SH-SY5Y (cell line): ENCODE data around the gene OSBPL3.

Experiments used
- GATA2 ChIP-seq: IDR thresholded peaks from 2 replicates; pipeline ENCODE4 v1.6.1; 2011; ENCODE audit warnings: mild to moderate bottlenecking, low read depth, low read length
- GATA3 ChIP-seq: IDR thresholded peaks from 2 replicates; pipeline ENCODE4 v1.6.1; 2011; ENCODE audit warnings: low read depth, mild to moderate bottlenecking, low read length, moderate library complexity

Gene OSBPL3

GRCh38 chr7:24923172-24923865 is 56.7 kb downstream of the OSBPL3 start:
- TF ChIP-seq GATA2 (no peak), GATA3 (no peak)

GRCh38 chr7:24922099-24922773 is 57.7 kb downstream of the OSBPL3 start:
- no peak for TF ChIP-seq GATA3
- no peak for TF ChIP-seq GATA2

DNA sequence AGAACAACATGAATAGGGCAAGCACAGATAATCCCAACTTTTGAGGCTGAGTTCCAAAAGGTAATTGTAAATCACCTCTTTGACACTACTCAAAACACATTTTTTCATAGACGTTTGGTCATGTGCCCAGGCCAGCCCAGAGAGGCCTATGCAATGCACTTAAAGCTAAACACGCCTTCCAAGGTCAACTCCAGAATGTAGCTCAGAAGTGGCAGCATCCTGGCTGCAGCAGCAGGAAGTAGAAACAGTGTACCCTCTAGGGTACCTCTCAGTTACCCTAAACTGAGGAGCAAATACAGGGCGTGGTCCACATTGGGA is 58.7 kb downstream of the OSBPL3 start:
- TF ChIP-seq GATA3 = no peak
- TF ChIP-seq GATA2 = no peak

DNA sequence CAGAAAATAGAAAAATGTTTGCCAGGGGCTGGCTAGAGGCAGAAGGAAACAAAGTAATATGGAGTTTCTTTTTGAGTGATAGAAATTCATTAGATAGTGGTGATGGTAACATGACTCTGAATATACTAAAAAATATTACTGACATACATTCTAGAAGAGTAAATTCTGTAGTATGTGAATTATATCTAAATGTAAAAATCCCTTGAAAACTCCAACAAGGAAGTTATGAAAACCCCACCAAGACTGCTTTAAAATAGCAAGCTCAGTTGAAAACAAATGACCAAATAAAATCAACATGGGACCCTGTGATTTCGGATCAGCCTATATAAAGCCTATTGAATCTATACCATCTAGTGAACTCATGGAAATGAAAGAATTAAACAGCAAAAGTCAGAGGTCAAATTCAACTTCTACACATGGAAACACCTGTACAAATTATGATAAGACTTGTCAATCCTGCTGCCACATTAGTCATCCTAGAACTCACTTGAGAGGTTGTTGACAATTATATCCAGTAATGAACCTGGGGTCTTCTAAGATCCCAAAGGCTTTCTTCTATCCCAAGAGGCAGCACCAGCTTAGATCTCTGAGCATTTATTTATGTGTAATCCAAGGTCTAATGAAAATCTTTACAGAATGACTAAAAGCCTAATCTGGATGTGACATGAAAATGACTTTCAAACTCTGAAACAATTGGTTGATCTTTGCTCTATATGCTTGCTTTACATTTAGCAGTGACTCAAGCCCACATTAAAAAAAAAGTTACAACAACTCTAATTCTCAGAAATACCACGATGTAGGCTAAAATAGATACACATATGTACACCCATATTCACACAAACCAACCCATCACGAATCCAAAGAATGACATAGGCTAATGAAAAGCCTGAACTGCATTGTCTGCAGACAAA is 59.3 kb downstream of the OSBPL3 start:
- no peak for TF ChIP-seq GATA3
- TF ChIP-seq GATA2 = no peak

- no peak for TF ChIP-seq GATA2
- TF ChIP-seq GATA3 = no peak
Measured at GRCh38 chr7:24917510-24918239, 62.3 kb downstream of the OSBPL3 start.

DNA sequence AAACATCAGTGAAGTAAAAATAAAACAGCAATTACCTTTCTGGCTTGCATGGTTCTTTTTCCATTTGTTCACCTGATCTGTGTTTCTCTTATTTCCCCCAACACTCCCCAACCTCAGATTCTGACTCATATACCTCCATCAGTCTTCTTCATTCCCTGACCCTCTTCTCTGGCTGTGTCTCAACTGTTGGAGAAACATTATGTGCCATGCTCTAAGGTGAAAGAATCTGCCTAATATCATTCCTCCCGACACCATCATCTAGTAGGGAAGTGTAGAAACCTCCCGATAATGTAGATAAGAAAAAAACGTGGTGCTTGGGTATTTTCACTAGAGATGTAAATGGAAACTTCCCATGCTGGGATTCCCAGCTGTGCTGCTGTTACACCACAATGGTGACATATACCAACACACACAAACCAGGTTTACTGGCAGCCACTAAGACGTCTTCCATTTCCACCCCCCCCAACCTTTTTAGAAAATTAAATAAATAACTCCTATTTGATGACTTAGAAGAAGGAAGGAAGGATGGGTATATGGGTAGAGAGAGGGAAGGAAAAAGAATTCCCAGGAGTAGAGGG is 63.4 kb downstream of the OSBPL3 start:
- TF ChIP-seq GATA2 = no peak
- no peak for TF ChIP-seq GATA3

DNA sequence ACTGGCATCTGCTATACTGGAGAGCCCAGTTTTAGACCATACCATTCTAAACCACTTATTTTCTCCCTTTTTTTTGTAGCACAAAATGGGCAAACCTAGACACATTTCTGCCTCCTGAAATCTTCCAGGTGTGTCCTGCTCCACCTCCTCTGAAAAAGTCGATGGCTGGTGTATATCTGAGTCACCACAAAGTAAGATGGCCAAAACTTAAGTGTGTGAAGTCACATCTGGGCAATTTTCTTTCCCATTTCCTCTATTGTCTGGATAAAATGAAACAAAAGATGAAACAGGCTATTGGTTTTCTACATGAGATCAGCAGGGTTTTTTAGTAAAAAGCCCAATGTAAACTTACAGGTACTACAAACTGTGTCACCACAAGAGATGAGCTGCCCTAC is 65.5 kb downstream of the OSBPL3 start:
- TF ChIP-seq GATA3 (no peak), GATA2 (no peak)

DNA sequence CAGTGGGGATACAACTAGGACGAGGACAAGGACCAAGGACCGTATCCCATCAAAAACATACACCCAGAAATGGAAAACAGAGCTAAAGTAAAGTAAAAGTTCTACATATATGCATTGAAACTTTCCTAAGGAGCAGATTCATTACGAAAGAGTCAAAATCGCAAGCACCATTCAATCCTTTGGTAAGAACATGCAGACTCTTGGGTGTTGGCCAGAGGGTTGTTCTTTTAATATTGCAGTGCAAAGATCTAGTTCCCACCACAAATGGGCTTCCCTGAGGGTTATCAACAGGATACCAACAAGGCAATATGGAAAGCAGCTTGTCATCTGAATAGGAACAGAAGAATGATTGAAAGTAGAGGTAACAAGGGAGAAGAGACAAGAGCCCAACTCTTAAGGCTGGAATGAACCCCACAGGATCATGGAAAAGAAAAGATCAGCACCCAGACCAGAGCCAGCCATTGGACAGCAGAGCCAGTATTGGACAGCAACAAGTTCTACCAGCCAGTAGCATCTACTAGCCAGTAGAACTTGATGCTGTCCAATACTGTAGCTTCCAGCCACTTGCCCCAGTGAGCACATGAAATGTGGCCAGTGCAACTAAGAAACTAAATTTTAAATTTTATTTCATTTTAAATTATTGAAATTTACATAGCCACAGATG is 66.0 kb downstream of the OSBPL3 start:
- no peak for TF ChIP-seq GATA2
- TF ChIP-seq GATA3 = no peak

DNA sequence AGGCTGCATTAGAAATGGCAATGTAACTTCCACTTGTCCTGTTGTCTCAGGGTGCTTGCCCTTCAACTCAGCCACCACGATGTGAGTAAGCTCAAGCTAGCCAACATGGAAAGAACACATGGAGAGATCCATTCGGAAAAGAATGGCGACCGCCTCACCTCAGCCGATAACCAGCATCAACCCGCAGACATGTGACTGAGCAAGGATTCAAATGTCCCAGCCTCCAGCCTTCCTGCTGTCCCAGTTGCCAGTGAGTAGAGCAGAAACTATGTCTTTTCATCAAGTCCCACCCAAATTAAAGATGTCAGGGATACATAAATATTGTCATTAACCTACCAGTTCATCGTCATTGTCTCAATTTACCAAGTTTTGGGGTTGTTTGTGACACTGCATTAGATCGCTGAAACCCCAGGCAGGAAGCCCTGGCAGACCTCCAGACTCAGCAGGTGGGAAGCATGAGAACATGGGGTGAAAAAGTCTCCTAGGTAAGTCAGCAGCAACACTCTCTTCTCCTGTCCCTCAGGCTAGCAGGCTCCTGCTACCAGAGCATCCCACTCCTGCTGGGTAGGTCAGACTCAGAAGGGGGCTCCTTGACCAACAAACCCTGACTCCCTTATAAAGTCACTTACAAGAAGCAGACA is 67.0 kb downstream of the OSBPL3 start:
- TF ChIP-seq GATA2 = no peak
- no peak for TF ChIP-seq GATA3

DNA sequence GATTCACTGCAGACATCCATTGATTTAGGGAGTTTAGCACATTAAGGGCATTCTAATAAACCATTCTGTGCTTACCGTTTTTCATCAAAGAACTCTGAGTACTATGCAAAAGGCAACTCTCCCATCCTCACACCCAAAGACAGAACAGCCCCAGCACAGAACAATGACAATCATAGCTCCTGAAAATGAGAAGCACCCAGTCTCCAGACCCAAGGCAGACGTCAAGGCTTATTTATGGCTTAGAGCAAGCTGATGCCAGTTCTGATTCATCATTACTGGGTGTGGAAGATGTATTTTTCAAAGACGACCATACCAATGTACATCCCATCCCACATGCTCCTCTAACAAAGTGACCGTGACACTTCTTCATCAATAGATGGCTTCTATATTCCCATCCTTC is 67.6 kb downstream of the OSBPL3 start:
- TF ChIP-seq GATA2 = no peak
- TF ChIP-seq GATA3 = no peak

DNA sequence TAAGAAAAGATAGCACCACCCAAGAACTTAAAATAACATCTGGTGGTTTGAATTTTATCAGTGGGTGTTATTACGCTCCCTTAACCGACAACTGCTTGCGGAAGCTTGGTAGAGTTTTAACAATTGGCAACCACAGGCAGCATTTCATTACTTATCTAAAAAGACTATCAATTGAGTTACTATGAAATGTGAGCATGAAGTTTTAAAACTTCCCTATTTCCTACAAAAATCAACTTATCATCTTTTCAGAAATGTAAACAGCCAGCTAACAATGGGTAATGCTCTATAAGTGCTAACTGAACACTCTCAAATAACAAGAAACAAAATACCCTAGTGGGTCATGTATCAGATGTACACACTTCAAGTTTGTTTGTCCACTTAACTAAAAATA is 68.8 kb downstream of the OSBPL3 start:
- no peak for TF ChIP-seq GATA3
- no peak for TF ChIP-seq GATA2

DNA sequence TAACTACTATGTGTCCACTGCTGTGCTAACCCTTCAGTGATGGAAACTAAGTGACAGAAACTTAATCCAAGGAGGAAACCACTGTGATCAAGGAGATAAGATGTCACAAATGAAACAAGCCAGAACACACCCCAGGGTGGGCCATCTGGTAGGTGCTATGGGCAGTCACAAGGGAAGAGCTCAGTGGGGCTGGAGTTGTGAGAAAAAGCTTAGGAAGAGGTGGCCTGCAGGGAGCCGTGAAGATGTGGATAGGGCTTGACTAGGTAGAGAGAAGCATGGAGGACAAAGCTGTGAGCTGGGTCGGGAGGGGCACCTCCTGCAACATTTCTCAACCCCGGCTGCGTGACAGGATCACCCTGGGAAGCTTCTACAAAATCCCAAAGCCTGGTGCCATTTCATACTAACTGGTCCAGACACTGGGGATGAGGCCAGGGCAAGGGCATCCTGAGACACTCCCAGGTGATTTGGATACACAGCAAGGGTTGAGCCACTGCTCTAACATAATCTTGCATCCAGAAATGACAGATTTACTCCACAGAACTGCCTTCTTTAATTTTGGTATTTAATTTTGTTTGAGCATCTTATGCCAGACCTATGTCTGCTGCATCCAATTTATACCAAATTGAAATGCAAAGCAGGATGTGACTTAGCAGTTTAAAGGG is 69.3 kb downstream of the OSBPL3 start:
- TF ChIP-seq GATA3 = peak; percentile 38; the same call in 1 of the 2 replicates
- TF ChIP-seq GATA2 = peak; percentile 73
